ENCODE results near the gene MUC13.
"Not testable (repeated sequence)": the region's sequence is repeated elsewhere in the genome, so short reads cannot be mapped to it uniquely, and the experiment has no call there.

The MUC13 gene, protein sequence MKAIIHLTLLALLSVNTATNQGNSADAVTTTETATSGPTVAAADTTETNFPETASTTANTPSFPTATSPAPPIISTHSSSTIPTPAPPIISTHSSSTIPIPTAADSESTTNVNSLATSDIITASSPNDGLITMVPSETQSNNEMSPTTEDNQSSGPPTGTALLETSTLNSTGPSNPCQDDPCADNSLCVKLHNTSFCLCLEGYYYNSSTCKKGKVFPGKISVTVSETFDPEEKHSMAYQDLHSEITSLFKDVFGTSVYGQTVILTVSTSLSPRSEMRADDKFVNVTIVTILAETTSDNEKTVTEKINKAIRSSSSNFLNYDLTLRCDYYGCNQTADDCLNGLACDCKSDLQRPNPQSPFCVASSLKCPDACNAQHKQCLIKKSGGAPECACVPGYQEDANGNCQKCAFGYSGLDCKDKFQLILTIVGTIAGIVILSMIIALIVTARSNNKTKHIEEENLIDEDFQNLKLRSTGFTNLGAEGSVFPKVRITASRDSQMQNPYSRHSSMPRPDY

DNA sequence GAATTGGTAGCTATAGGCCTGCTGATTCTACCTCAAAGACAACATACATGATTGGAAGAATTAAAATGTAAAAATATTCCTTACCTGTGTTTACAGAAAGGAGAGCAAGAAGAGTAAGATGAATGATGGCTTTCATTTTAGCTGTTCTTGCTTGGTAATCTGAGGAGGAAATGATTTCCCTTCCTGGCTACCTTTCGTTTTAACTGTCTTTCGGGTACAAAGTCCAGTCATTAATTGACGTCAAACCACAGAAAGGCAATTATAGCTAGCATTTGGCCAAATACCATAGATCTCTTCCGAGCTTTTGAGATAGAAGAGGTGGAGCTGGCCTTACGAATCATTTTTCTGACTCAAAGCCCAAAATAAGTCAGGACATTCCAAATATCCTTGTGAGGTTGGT lies at the start of gene MUC13:
Gene MUC13, minus strand, starts transcription at position 175 of the 400 bp plus-strand sequence. Its CDS starts 39 bp downstream, at position 136.
- DNase-seq = no peak

DNA sequence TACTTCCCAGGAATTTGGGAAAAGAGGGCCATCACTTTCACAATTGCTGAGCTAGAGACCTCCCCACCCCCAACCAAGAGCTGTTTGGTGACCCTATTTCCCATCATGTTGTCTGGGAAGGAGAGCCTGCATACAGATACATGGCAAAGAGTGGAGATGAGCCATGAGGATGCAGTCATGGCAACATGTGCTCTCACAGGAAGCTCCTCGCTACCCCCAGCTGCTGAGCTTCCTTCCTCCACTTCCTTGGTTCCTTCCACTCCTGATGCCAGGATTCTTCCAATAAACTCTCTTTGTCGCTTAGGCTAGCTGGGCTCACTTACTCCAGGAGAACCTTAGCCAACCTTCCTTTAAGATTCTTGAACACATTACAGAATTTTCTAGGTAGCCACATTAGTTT lies 48.3 kb upstream of the MUC13 start:
- no peak for DNase-seq

DNA sequence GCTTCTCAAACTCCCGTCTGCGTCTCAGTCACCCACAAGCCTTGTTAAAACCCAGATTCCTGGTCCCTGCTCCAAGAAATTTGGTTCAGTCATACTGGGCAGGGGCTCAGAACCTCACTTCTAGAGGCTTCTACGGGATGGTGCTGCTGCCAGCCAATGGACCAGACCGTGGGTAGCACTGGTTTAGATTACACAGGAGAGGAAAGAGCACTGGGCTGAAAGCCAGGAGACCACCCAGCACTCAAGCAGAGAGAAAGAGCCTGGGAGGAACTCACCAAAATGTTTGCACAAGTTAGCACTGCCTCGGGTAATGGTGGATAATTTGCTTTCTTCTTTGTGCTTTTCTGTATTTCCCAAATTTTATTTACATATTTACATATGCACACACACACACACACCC lies 46.9 kb upstream of the MUC13 start:
- DNase-seq = no peak

DNA sequence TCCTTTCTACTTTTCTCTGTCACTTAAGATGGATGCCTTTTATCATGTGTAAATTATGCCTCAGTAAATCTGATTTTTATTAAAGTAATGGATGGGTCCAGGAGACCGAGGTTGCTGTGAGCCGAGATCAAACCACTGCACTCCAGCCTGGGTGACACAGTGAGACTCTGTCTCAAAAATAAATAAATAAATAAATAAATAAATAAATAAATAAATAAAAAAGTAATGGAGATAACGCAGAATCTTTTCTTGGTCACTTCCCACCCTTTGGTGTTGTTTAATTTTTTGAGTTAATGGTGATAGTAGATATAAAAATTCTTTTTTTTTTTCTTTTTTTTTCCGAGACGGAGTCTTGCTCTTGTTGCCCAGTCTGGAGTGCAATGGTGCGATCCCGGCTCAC lies 44.1 kb upstream of the MUC13 start:
- no peak for DNase-seq

DNA sequence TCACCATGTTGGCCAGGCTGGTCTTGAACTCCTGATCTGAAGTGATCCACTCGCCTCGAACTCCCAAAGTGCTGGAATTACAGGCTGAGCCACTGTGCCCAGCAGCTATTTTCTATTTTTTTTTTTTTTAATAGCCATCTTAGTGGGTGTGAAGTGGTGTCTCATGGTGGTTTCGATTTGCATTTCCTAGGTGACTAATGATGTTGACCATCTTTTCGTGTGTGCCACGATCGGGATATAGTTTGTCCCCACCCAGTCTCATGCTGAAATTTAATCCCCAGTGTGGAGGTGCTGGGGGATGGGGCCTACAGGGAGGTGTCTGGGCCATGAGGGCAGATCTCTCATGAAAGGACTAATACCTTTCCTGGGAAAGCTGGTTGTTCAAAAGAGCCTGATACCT lies 41.8 kb upstream of the MUC13 start:
- DNase-seq = no peak

DNA sequence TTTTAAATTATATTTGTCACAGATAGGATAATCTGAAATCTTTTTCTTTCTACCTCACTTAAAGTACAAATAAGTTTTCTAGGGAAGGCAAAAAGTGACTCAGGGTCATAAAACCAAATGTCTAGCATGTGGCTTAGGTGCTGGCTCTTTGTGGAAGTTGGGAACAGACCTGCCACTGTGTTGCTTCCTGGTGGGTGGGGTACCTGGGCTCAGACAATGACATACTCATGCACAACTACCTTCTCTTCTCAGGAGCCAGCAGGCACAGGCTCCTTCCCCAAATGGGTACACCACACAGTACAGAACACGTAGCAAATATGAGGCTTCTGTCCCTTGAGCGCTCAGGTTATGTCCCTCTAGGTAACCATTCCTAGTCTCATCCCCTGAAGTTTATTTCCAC lies 40.1 kb upstream of the MUC13 start:
- DNase-seq = no peak

DNA sequence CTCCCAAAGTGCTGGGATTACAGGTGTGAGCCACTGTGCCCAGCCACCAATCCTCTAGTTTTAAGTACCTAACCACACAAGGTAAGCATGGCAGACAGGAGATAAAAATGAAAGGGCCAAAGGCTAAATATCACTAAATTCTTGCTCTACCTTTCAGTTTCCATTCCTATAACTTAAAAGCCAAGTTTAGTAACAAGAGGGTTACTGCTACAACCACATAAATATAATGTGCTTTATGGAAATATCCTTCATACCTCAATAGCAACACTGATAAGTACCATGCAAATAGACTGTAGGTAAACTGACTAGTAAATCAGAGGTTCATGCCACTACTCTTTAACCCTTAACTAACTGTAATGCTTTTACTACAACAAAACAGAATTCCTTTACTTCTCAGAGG lies 38.7 kb upstream of the MUC13 start:
- DNase-seq = no peak

DNA sequence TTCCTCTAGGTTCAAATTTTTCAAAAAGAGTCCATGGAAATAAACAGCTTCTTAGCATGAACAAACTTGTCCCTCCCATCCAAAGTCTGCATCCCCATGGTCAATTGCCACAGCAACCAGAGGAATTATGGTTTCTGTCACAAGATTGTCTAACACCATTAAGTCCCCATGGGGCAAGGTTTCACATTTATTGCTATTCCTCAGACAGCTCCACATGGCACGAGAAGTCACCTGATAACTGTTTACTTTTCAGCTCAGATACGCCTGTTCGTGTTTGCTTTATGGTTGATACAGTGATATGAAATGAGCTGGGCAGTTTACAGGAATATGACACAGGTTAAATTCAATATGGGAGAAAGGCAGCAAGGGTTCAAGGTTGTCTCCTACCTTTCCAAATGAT lies 37.9 kb upstream of the MUC13 start:
- DNase-seq = no peak

DNA sequence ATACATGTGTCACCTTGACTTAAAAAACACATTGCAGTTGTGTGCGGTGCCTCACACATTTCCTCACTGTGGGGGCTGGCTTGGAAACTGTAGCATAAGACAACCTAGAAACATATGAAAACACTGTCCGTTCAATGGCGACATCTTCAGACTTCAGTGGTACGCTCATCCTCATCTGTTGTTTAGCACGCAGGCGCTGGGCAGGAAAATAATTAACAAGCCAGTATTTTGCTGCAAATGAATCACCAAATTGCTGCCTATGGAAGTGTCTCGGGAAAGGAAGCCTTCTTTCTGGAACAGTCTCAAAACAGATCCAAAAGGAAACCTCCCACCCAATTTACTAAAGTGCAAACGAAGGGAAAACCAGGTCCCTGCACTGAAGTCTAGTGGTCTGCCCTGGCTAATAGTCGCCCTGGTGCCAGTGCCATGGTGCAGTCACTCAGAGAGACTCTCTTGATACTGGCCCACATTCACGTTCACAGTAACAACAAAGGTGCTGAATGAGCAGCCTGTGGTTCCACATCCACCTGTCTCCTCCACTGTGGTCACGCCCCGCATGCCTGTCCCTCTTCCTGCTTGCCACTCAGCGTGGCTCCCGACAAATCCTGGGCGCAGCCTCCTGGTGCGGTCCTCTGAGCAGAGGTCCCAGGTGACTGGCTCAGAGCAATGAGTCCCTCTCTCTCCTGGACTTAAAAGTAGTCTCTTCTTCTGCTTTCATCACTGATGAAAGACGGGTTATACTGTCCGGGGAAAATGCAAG lies 35.6 kb upstream of the MUC13 start:
- no peak for DNase-seq

DNA sequence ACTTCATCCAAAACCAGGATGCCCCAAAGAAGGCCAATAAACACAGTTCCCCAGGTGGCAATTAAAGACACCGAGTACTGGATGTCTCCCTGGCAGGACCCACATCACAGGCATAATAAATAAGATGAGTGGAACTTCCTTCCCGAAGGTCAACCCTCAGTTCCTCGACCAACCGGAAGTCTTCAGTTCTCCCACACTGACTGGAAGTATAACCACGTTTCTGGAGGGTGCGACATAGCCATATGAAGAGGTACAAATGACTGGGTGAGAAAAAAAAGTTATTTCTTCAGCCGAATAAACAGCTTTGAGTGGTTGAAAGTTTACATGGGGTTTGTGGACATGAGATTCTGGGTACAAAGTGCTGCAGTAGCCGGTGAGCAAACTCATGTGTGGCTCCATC lies 34.6 kb upstream of the MUC13 start:
- no peak for DNase-seq

DNA sequence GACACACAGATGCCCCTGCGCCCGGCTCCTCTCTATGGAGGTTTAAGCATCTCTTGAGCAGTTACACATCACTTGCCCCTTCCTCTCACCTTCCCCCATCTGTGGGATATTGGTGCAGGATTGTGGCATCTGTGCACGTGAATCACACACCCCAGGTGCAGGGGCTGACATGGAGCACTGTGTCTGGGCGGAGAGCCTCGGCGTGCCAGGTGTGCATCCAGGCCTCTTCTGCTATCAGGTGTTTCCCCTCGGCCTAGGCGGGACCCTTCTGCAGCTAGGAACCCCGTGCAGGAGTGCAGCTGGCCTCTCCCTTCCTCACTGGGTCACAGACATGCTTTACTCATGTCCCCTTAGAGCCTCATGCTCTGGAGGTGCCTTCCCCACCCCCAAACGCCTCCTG lies 33.4 kb upstream of the MUC13 start:
- DNase-seq = no peak

DNA sequence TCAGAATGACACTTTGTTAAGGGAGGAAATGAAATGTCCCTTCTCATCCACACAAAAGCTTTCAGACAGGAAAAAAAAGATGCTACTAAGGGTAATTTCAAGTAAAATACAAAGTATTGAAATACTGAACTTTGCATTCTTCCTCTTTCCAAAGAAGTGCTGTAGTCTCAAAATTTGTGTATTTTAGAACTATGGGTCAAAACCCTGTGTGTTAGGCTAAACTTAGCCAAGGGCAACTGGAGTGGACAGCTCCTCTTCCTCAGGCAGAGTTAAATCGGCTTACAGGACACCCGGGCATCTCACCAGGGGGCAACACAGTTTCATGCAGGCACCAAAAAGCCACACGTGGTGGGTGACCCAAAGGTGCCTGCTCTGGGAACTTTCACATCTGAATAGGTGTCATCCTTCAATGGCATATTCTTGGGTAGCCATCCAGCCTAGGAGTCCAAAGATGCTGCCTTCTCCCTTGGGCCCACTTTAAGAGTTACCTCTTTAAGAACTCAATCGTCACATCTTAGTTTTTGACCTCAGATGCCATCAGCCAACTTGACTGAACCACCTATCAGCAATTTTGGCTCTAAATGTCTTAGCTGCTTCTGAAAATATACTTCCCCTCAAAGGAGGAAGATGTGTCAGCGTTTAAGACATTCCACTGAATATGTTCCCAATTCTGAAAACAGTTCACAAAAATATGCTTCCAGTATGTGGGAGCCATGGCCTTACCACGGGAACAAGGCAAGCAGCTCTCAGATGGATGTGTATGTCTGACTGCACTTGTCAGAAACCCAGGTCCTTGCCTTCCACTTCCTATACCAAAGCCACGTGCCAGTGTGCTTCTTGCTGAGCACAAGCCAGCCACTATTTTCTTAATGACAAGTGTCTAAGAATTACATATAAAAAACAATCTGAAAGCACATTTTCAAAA lies 32.2 kb upstream of the MUC13 start:
- DNase-seq = no peak

DNA sequence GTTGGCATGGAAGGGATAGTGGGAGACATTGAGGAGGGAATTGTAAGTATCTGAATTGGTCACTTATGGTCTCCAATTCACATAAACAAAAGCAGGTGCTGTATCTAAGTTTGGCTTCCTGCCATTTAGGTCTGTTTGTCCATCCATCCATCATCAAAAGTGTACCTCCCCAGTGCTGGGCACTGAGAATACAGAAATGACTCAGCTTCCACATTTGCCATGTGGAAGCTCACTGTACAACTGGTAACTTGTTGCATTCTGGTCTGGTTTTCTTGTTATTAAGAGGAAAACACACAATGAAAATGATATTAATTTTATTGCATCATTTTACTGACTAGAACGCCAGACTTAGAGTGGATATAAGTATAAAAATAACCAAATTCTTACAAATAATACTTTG lies 30.9 kb upstream of the MUC13 start:
- DNase-seq = no peak

DNA sequence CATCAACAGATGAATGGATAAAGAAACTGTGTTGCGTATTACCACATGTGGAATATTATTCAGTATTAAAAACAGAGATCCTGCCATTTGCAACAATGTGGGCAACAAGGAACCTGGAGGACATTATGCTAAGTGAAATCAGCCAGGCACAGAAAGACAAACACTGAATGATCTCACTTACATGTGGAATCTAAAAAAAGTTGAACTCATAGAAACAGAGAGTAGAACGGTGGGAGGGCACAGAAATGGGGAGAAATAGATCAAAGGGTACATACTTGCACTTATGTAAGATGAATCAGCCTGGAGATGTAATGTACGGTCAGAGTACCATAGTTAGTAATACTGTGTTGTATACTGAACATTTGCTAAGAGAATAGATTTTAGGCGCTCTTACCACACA lies 29.8 kb upstream of the MUC13 start:
- no peak for DNase-seq

DNA sequence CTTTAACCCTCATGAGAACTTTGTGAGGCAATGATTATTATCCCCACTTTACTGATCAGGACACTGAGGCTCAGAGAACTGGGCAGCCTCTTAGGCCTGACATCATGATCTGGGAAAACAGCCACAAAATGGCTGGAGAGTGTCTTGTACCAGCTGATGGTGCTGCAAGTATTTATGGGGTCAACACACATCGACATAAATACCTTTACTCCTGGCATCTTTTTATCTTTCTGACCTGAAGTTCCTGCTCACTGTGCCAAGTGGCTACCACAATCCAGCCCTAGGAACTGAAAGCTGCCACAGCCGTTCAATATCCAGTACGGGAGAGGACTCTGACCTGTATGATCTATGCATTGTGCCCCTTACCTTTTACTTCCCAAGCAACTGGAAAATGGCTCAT lies 29.2 kb upstream of the MUC13 start:
- DNase-seq = no peak

DNA sequence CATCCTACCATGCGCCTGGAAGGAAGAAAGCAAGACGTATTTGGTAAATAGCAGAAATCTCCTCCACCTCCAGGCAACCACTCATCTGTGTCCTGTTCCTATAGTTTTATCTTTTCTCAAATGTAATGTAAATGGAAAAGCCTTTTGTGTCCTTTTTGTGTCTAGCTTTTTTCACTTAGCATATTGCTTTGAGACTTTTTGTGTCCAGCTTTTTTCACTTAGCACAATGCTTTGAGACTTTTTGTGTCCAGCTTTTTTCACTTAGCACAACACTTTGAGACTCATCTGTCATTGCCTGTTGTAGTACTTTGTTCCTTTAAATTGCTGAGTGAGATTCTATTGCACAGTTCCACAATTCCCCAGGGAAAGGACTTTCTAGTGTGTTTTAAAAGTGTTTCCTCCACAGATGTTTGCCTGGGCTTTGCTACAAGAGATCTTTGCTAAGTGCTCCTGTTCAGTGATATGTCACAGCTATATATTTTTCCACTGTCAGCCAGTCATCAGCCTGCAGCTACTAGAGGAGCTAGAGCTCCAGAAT lies 27.9 kb upstream of the MUC13 start:
- no peak for DNase-seq

DNA sequence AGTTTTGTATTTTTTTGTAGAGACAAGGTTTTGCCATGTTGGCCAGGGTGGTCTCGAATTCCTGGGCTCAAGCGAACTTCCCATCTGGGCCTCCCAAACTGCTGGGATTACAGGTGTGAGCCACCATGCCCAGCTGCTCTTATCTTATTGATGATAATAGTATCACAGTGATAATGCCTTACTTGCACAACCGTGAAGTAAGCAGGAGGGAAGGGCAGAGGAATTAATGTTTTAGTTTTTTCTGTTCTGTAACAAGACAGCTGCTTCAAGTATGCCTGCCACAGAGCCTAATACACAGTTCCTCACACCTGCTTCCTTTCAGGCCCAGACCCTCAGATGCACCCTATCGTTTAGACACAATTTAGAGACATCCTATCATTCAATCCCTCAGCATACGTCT lies 26.1 kb upstream of the MUC13 start:
- DNase-seq = no peak

DNA sequence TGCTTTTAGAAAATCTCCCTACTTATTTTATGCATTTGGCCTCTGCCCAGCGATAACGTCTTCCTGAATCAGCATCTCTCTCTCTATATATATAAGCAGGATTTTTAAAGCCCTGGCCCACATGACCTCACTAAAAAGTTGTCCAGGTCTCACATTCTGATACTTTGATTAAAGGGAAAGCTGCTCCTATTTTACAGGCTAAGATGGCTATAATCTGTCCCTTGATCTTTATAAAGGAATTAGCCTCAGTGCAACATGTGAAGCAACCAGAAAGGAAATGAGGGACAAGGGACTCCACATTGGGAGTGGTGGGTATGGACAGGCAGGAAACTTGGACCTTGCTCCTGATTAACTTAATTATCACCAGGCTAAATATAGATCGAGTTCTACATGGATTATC lies 25.6 kb upstream of the MUC13 start:
- no peak for DNase-seq

DNA sequence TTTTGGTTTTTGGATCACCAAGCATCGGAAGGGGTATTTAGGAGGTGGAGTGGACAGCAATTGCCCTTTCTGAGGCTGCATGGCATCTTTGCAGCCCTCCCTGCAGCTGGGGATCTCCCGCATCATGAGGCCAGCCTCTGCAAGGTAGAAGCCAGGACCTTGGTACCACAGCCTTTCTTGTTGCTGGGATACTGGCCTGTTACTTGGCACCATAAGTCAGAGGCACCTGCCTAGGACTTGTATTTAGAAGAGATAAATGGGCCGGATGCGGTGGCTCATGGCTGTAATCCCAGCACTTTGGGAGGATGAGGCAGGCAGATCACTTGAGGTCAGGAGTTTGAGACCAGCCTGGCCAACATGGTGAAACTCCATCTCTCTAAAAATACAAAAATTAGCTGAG lies 23.4 kb upstream of the MUC13 start:
- not testable (repeated sequence) for DNase-seq

DNA sequence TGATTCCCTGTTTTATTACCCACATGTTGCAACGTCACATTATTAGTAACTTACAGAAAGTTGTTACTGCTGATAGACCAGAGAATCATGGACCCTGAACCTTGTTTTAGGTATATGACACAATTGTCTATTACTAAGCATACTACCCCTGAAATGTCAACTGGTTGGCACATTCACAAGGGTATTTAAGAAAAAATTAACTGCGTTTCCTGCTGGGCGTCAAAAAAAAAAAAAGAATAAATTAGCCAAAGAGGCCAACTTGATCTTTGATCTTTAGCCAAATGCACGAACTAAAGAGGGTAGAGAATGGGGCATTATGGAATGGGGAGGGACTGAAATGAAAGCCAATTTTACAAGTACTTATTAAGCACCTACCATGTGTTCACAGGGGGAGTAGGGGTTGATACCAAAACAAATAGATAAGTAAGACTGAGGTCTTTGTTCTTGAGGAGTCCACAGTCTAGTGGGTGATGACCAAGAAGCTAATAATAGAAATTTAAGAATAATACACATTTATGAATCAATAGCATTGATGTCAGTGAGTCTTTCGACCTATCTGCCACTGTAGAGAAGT lies 17.8 kb upstream of the MUC13 start:
- DNase-seq = no peak

DNA sequence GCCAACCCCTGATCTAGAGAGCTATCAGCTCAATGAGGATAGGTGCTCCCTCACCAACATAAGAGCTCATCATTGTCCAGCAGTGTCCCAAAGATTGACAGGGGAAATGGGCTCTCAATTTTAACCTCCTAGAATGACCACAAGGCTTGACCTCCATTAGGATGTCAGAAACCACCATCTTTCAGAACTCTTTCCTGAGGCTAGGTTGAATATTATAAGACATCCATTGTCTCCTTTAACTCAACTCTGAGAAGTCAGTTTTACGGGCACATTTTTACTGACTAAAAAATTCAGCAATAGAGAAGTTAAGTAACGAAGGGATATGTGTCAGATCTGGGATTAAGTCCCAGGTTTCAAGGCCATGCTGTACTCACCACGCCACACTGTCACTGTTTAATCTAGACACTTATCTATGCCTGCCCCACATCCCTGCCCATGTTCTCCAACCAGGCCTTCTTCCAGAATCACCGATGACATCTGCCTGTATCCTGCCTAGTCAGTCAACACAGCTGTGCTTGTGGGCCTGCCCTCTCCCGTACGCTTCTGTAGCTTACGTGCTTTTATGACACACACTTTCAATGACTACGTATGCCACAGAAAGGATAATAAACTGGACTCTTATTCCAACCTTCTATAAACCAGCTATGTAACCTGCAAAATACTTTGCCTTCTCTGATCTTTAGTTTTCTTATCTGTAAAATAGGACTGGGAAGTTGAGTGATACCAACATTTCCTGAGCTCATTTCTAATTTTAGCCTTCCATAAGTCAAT lies 17.1 kb upstream of the MUC13 start:
- no peak for DNase-seq

DNA sequence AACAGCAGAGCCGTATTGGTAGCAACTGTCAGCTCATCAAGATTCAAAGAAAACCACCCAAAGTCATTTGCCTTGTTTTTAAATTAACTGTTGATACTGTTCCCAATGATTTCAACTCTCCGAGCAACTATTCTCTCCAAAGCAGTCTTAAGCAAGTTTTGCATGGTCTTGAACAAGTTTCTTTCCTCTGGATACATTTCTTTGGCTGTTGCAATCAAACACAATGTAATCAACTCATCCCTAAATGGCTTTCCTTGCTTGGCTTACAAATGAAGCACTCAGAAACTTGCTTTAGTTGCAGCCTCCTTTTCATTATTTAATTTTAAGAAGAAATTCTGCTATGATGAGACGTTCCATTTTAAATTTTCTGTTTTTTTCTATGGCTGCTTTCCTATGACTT lies 15.5 kb upstream of the MUC13 start:
- DNase-seq = no peak

All from left hindlimb (tissue), 1 donor.